Measurements from ENCODE around the gene RCCD1. TPM values are rescaled to one million over a fixed set of nuclear protein-coding genes. Genes with fewer than 3 reads are reported as not detected.
A peak's percentile ranks its signal among the peaks of the same experiment; 100 is the strongest.

Gene RCCD1
- total RNA-seq, 1 donor from 2014 or later = 23.0 TPM

- no peaks in the 10 kb centered on the region for H3K4me1 Mint-ChIP-seq (ENCODE audit: low read depth)
Measured at GRCh38 chr15:90947577-90948357, 6.9 kb upstream of the RCCD1 start.

GRCh38 chr15:90948506-90948905 lies 6.2 kb upstream of the RCCD1 start:
- Mint-ChIP-seq H3K27me3 (no peaks in the 10 kb centered on the region), H3K4me1 (ENCODE audit: low read depth) (no peaks in the 10 kb centered on the region), H3K36me3 (ENCODE audit: insufficient read depth) (peaks cover 13% of the 10 kb centered on the region), H3K4me3 (ENCODE audit: low read depth) (no peak overlapping the region), H3K9me3 (ENCODE audit: low read depth) (no peaks in the 10 kb centered on the region), H3K27ac (no peak overlapping the region)
- DNase-seq (ENCODE audit: low spot score, unreplicated experiment) = no peak
- TF ChIP-seq, protein P1, sequence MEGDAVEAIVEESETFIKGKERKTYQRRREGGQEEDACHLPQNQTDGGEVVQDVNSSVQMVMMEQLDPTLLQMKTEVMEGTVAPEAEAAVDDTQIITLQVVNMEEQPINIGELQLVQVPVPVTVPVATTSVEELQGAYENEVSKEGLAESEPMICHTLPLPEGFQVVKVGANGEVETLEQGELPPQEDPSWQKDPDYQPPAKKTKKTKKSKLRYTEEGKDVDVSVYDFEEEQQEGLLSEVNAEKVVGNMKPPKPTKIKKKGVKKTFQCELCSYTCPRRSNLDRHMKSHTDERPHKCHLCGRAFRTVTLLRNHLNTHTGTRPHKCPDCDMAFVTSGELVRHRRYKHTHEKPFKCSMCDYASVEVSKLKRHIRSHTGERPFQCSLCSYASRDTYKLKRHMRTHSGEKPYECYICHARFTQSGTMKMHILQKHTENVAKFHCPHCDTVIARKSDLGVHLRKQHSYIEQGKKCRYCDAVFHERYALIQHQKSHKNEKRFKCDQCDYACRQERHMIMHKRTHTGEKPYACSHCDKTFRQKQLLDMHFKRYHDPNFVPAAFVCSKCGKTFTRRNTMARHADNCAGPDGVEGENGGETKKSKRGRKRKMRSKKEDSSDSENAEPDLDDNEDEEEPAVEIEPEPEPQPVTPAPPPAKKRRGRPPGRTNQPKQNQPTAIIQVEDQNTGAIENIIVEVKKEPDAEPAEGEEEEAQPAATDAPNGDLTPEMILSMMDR (IDR thresholded peaks at IDR 0.05; ENCODE audit: unreplicated experiment) = no peak

More at GRCh38 chr15:90947577-90948357, 6.9 kb upstream of the RCCD1 start:
- Mint-ChIP-seq H3K27me3 (no peaks in the 10 kb centered on the region), H3K9me3 (ENCODE audit: low read depth) (no peaks in the 10 kb centered on the region), H3K36me3 (ENCODE audit: insufficient read depth) (peaks cover 11% of the 10 kb centered on the region), H3K4me3 (ENCODE audit: low read depth) (no peak overlapping the region), H3K27ac (no peak overlapping the region)
- TF ChIP-seq, protein P1 (IDR thresholded peaks at IDR 0.05; ENCODE audit: unreplicated experiment) = no peak
- no peak for DNase-seq (ENCODE audit: low spot score, unreplicated experiment)

DNA sequence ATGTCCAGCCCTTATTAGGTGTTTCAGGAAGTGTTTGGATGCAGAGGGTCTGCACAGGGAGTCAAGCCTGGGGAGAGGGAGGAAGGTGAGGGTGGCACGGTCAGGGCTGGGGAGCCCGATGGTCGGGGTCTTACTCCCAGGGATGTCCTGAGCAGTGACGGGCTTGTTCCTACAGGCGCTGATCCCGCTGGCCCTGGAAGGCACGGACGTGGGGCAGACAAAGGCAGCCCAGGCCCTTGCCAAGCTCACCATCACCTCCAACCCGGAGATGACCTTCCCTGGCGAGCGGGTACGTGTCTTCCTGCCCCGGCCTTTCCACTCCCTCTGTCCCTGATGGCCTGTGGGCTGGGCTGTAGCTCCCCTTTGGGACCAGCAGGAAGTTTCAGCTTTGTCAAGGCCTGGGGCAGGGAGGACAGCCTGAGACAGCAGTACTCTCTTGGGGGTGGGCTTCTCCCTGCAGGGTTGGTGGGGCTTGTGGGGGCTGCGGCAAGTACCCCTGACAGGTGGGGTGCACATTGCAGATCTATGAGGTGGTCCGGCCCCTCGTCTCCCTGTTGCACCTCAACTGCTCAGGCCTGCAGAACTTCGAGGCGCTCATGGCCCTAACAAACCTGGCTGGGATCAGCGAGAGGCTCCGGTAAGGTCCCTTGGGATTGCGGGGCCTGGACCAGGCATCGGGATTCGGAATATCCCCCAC lies 4.6 kb upstream of the RCCD1 start:
- TF ChIP-seq, protein P1 (IDR thresholded peaks at IDR 0.05; ENCODE audit: unreplicated experiment) = no peak
- H3K4me3 Mint-ChIP-seq (ENCODE audit: low read depth) = no peak overlapping the region
- DNase-seq (ENCODE audit: low spot score, unreplicated experiment) = no peak
- no peak overlapping the region for H3K27ac Mint-ChIP-seq
- no peaks in the 10 kb centered on the region for H3K9me3 Mint-ChIP-seq (ENCODE audit: low read depth)
- no peaks in the 10 kb centered on the region for H3K4me1 Mint-ChIP-seq (ENCODE audit: low read depth)
- no peaks in the 10 kb centered on the region for H3K27me3 Mint-ChIP-seq
- peaks cover 10% of the 10 kb centered on the region for H3K36me3 Mint-ChIP-seq (ENCODE audit: insufficient read depth)

DNA sequence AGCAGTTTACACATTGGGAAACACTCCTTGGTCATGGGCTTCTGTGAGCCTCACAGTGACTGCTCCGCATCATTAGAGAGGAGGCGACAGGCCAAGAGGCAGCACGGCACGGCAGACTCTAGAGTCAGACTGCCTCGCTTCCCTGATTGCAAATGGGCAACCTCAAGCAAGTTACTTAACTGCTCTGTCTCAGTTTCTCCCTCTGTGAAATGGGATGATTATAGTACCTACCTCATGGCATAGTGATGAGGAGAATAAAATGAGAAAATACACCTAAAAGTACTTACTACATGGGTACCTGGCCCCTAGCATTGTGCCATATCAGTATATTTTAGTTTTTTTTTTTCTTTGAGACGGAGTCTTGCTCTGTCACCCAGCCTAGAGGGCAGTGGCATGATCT lies 4.0 kb upstream of the RCCD1 start:
- no peaks in the 10 kb centered on the region for H3K4me1 Mint-ChIP-seq (ENCODE audit: low read depth)
- TF ChIP-seq, protein P1 (IDR thresholded peaks at IDR 0.05; ENCODE audit: unreplicated experiment) = no peak
- no peaks in the 10 kb centered on the region for H3K9me3 Mint-ChIP-seq (ENCODE audit: low read depth)
- H3K27ac Mint-ChIP-seq = no peak overlapping the region
- no peak for DNase-seq (ENCODE audit: low spot score, unreplicated experiment)
- H3K27me3 Mint-ChIP-seq = no peaks in the 10 kb centered on the region
- peaks cover 10% of the 10 kb centered on the region for H3K36me3 Mint-ChIP-seq (ENCODE audit: insufficient read depth)
- H3K4me3 Mint-ChIP-seq (ENCODE audit: low read depth) = no peak overlapping the region

DNA sequence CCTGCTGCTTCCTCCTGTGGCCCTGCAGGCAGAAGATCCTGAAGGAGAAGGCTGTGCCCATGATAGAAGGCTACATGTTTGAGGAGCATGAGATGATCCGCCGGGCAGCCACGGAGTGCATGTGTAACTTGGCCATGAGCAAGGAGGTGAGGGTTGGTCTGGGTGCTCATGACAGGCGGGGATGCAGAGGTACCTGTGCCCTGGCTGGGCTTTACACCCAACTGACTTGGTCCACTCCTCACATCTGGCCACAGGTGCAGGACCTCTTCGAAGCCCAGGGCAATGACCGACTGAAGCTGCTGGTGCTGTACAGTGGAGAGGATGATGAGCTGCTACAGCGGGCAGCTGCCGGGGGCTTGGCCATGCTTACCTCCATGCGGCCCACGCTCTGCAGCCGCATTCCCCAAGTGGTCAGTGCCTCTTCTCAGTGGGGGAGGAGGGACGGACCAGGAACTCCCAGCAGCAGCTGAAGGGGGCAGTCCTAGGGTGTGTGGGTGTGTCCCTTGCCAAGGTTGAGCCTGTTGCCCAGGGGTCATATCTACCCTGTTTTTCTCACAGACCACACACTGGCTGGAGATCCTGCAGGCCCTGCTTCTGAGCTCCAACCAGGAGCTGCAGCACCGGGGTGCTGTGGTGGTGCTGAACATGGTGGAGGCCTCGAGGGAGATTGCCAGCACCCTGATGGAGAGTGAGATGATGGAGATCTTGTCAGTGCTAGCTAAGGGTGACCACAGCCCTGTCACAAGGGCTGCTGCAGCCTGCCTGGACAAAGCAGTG lies 1.6 kb upstream of the RCCD1 start:
- Mint-ChIP-seq H3K36me3 (ENCODE audit: insufficient read depth) (peaks cover 6% of the 10 kb centered on the region), H3K27ac (peak overlapping the region; percentile 58), H3K4me3 (ENCODE audit: low read depth) (no peak overlapping the region), H3K4me1 (ENCODE audit: low read depth) (peaks cover 9% of the 10 kb centered on the region), H3K27me3 (no peaks in the 10 kb centered on the region), H3K9me3 (ENCODE audit: low read depth) (no peaks in the 10 kb centered on the region)
- TF ChIP-seq, protein P1 (IDR thresholded peaks at IDR 0.05; ENCODE audit: unreplicated experiment) = no peak
- no peak for DNase-seq (ENCODE audit: low spot score, unreplicated experiment)

Measured in progenitor cell of endocrine pancreas (in vitro differentiated cells).